Islet precursor cell (in vitro differentiated cells): ENCODE data around the gene CTIF.
A peak's percentile ranks its signal among the peaks of the same experiment; 100 is the strongest.

ENCODE experiments used
- DNase-seq: peaks from one replicate; pipeline ENCODE4 v3.0.0-alpha.2; 2018

CTIF gene

GRCh38 chr18:48736321-48737260, 197.8 kb downstream of the CTIF start:
- no peak for DNase-seq

- DNase-seq, result no peak
These were observed 200.6 kb downstream of the CTIF start for GRCh38 chr18:48739266-48740067.

GRCh38 chr18:48740068-48740440, 201.2 kb downstream of the CTIF start:
- no peak for DNase-seq

- no peak for DNase-seq
These were observed 202.1 kb downstream of the CTIF start for GRCh38 chr18:48740851-48741485.

- DNase-seq, result no peak
These were observed 203.0 kb downstream of the CTIF start for GRCh38 chr18:48741866-48742265.

GRCh38 chr18:48742304-48742703, 203.5 kb downstream of the CTIF start:
- no peak for DNase-seq

GRCh38 chr18:48742706-48743475, 204.1 kb downstream of the CTIF start:
- no peak for DNase-seq

GRCh38 chr18:48743886-48744285, 205.1 kb downstream of the CTIF start:
- no peak for DNase-seq

GRCh38 chr18:48745293-48745692, 206.5 kb downstream of the CTIF start:
- no peak for DNase-seq

- DNase-seq, result no peak
These were observed 210.9 kb downstream of the CTIF start for GRCh38 chr18:48749768-48750167.

GRCh38 chr18:48750485-48751175, 211.8 kb downstream of the CTIF start:
- DNase-seq, result peak; percentile 68

- no peak for DNase-seq
These were observed 213.1 kb downstream of the CTIF start for GRCh38 chr18:48751727-48752468.

- no peak for DNase-seq
These were observed 213.6 kb downstream of the CTIF start for GRCh38 chr18:48752478-48752877.

GRCh38 chr18:48752928-48753327, 214.1 kb downstream of the CTIF start:
- no peak for DNase-seq

GRCh38 chr18:48753691-48754090, 214.9 kb downstream of the CTIF start:
- no peak for DNase-seq

GRCh38 chr18:48754559-48754958, 215.7 kb downstream of the CTIF start:
- DNase-seq, result no peak

GRCh38 chr18:48754993-48755473, 216.2 kb downstream of the CTIF start:
- no peak for DNase-seq

GRCh38 chr18:48756511-48757226, 217.8 kb downstream of the CTIF start:
- DNase-seq, result no peak

GRCh38 chr18:48757367-48757766, 218.5 kb downstream of the CTIF start:
- no peak for DNase-seq

GRCh38 chr18:48757906-48758305, 219.1 kb downstream of the CTIF start:
- no peak for DNase-seq
